ENCODE measurements around the gene TMED10. TPM values are rescaled to one million over a fixed set of nuclear protein-coding genes. Genes with fewer than 3 reads are reported as not detected.

The TMED10 gene
- total and polyA plus RNA-seq, 2 of the 13 experiments (the other 11 are each of a cell fraction or from before 2014, with no cell fraction given) = 311 to 377 TPM

- TF ChIP-seq RFXAP (CRISPR knock-in tag; IDR thresholded peaks at IDR 0.05; ENCODE audit: borderline replicate concordance) = no peak
- 0 out of 2 replicates have a peak, but pooled peaks have one; percentile 11 for TF ChIP-seq ZMYM2 (CRISPR knock-in tag; IDR thresholded peaks at IDR 0.05)
- no peak for TF ChIP-seq ZNF678 (CRISPR knock-in tag; IDR thresholded peaks at IDR 0.05)
- TF ChIP-seq ZNF451 (CRISPR knock-in tag; IDR thresholded peaks at IDR 0.05) = no peak
- TF ChIP-seq ZEB1 (IDR thresholded peaks at IDR 0.05; ENCODE audit: insufficient replicate concordance, low read depth) = no peak
- no peak for TF ChIP-seq TFAP4 (IDR thresholded peaks at IDR 0.05; ENCODE audit: borderline replicate concordance, low read depth)
- TF ChIP-seq ZNF83 (CRISPR knock-in tag; IDR thresholded peaks at IDR 0.05; ENCODE audit: borderline replicate concordance) = no peak
- TF ChIP-seq ZUFSP (CRISPR knock-in tag; IDR thresholded peaks at IDR 0.05; ENCODE audit: borderline replicate concordance) = no peak
- no peak for TF ChIP-seq GABPB1 (CRISPR knock-in tag; IDR thresholded peaks at IDR 0.05)
- TF ChIP-seq ADNP (CRISPR knock-in tag; IDR thresholded peaks at IDR 0.05) = no peak
- TF ChIP-seq SKI (IDR thresholded peaks at IDR 0.05; ENCODE audit: partially characterized antibody) = no peak
- no peak for TF ChIP-seq ATM (IDR thresholded peaks at IDR 0.05; ENCODE audit: borderline replicate concordance)
- TF ChIP-seq ZNF749 (CRISPR knock-in tag; IDR thresholded peaks at IDR 0.05; ENCODE audit: borderline replicate concordance) = no peak
- TF ChIP-seq HCFC1 (IDR thresholded peaks at IDR 0.05; ENCODE audit: low read depth, low read length) = no peak
- TF ChIP-seq ZNF597 (CRISPR knock-in tag; IDR thresholded peaks at IDR 0.05) = no peak
- TF ChIP-seq ZNF143 (CRISPR knock-in tag; IDR thresholded peaks at IDR 0.05) = no peak
- no peak for TF ChIP-seq ZNF761 (CRISPR knock-in tag; conservative IDR thresholded peaks at IDR 0.05)
- TF ChIP-seq ZNF570 (CRISPR knock-in tag; IDR thresholded peaks at IDR 0.05; ENCODE audit: borderline replicate concordance) = no peak
- no peak for TF ChIP-seq ZNF503 (CRISPR knock-in tag; IDR thresholded peaks at IDR 0.05)
- no peak for TF ChIP-seq GPN1 (CRISPR knock-in tag; IDR thresholded peaks at IDR 0.05; ENCODE audit: borderline replicate concordance)
- TF ChIP-seq BCL6 (CRISPR knock-in tag; IDR thresholded peaks at IDR 0.05) = peak; percentile 35
- TF ChIP-seq NFE2 (CRISPR knock-in tag; IDR thresholded peaks at IDR 0.05) = no peak
- no peak for TF ChIP-seq PBX2 (CRISPR knock-in tag; IDR thresholded peaks at IDR 0.05)
- TF ChIP-seq ZSCAN21 (CRISPR knock-in tag; IDR thresholded peaks at IDR 0.05; ENCODE audit: borderline replicate concordance) = no peak
Measured at GRCh38 chr14:75147423-75148071, 28.9 kb downstream of the TMED10 start (continued).
